ENCODE data around the gene ADGRG6. TPM values are rescaled to one million over a fixed set of nuclear protein-coding genes. Genes with fewer than 3 reads are reported as not detected.

Gene ADGRG6
- total and polyA plus RNA-seq, 10 of the 15 experiments (the other 5 are each of a cell fraction or from before 2014, with no cell fraction given) = 0.01 to 0.24 (median 0.13) TPM; not detected in 7

DNA sequence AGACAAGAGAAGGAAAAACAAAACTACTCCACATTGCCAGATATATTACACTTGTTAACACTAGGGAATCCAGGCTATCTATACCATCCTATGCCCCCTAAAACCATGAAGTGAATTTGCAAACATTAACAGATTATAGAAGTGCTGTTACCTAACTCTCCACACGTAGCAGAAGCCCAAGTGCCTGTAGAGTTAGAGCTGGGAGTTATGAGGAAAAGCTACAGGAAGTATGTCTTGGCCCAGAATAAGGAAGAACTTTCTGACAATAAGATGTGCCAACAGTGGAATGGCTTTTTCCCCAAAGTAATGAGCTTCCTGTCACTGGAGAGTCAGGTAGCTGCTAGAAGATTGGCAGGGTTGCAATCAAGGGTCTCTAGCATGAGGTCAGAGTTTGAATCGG, 32.5 kb downstream of the ADGRG6 start:
- POLR2A ChIA-PET = no interaction called here
- Histone ChIP-seq H3K9ac (ENCODE audit: control insufficient read depth, insufficient read depth, low read length) (no peak overlapping the region), H3K4me1 (ENCODE audit: control insufficient read depth, insufficient read depth, low read length) (no peaks in the 10 kb centered on the region), H2AFZ (ENCODE audit: control insufficient read depth, low read depth, low read length) (no peak overlapping the region), H3K27ac (ENCODE audit: control insufficient read depth, insufficient read depth) (no peak overlapping the region), H3K4me2 (ENCODE audit: control insufficient read depth, insufficient read depth) (no peak overlapping the region), H3K4me3 (no peak overlapping the region), H3K36me3 (ENCODE audit: control insufficient read depth in 2 of 2, insufficient read depth in 2 of 2, low read length in 1 of 2) (no peaks in the 10 kb centered on the region), H3K9me3 (replicated peaks; ENCODE audit: control insufficient read depth, insufficient read depth, low read length) (no peaks in the 10 kb centered on the region), H3K27me3 (replicated peaks in 1 of 2; ENCODE audit: control insufficient read depth in 2 of 2, insufficient read depth in 2 of 2, low read length in 1 of 2) (no peaks in the 10 kb centered on the region), H3K79me2 (ENCODE audit: control insufficient read depth, insufficient read depth, low read length) (no peaks in the 10 kb centered on the region), H4K20me1 (ENCODE audit: control insufficient read depth, insufficient read depth) (no peaks in the 10 kb centered on the region)
- RAD21 ChIA-PET (ENCODE audit: unreplicated experiment) = no interaction called here
- intact Hi-C loops (cut with micrococcal nuclease; ENCODE audit: unreplicated experiment) (no loop called here), in situ Hi-C loops (cut with MboI) (no loop called here)
- TF ChIP-seq, protein P1, sequence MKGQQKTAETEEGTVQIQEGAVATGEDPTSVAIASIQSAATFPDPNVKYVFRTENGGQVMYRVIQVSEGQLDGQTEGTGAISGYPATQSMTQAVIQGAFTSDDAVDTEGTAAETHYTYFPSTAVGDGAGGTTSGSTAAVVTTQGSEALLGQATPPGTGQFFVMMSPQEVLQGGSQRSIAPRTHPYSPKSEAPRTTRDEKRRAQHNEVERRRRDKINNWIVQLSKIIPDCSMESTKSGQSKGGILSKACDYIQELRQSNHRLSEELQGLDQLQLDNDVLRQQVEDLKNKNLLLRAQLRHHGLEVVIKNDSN (IDR thresholded peaks at IDR 0.05; ENCODE audit: borderline replicate concordance, extremely low read length, insufficient read depth, low read depth, low read length) = no peak
- TF ChIP-seq NR2C2 (IDR thresholded peaks at IDR 0.05; ENCODE audit: borderline replicate concordance, control insufficient read depth, insufficient read length, low read depth) = no peak
- TF ChIP-seq, protein P2, sequence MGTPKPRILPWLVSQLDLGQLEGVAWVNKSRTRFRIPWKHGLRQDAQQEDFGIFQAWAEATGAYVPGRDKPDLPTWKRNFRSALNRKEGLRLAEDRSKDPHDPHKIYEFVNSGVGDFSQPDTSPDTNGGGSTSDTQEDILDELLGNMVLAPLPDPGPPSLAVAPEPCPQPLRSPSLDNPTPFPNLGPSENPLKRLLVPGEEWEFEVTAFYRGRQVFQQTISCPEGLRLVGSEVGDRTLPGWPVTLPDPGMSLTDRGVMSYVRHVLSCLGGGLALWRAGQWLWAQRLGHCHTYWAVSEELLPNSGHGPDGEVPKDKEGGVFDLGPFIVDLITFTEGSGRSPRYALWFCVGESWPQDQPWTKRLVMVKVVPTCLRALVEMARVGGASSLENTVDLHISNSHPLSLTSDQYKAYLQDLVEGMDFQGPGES (IDR thresholded peaks at IDR 0.05) = no peak
- CTCF ChIA-PET = no interaction called here
- ATAC-seq = no peak
- no peak for DNase-seq (ENCODE audit: low read depth, low spot score)
- no peak for FAIRE-seq
- BruUV-seq (replicated peaks) = no TSS peak
- 0% methylated on average over 2 of the region's 2 CpGs for WGBS (ENCODE audit: insufficient coverage, insufficient replicate concordance, low lambda C conversion rate, missing lambda C conversion rate)
- SMC1A ChIA-PET (ENCODE audit: uncharacterized antibody, unreplicated experiment) = interaction anchor here (0.6 kb wide), 1 partner anchor 184 kb away, joined by 3 read pairs; no protein-coding TSS in a partner anchor

DNA sequence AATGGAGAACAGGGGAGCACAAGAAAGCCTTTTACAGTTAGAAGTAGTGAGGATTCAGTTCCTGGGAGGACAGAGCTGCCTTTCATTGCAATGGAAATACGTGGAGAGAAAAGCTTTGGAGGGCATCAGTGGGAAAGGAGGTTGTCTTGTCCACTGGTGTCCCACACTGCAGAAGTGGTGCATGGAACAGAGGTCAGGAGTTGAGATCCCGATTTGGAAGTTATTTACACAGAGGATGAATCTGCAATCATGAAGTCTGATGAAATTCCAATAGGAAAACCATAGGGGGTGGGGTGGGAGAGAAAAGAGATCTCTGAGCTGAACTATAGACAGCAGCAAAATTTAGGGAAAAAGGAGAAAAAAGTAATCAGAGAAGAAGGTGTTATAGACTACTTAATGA, 33.6 kb downstream of the ADGRG6 start:
- RAD21 ChIA-PET (ENCODE audit: unreplicated experiment) = no interaction called here
- no peak overlapping the region for H3K4me2 ChIP-seq (ENCODE audit: control insufficient read depth, insufficient read depth)
- TF ChIP-seq, protein P3, sequence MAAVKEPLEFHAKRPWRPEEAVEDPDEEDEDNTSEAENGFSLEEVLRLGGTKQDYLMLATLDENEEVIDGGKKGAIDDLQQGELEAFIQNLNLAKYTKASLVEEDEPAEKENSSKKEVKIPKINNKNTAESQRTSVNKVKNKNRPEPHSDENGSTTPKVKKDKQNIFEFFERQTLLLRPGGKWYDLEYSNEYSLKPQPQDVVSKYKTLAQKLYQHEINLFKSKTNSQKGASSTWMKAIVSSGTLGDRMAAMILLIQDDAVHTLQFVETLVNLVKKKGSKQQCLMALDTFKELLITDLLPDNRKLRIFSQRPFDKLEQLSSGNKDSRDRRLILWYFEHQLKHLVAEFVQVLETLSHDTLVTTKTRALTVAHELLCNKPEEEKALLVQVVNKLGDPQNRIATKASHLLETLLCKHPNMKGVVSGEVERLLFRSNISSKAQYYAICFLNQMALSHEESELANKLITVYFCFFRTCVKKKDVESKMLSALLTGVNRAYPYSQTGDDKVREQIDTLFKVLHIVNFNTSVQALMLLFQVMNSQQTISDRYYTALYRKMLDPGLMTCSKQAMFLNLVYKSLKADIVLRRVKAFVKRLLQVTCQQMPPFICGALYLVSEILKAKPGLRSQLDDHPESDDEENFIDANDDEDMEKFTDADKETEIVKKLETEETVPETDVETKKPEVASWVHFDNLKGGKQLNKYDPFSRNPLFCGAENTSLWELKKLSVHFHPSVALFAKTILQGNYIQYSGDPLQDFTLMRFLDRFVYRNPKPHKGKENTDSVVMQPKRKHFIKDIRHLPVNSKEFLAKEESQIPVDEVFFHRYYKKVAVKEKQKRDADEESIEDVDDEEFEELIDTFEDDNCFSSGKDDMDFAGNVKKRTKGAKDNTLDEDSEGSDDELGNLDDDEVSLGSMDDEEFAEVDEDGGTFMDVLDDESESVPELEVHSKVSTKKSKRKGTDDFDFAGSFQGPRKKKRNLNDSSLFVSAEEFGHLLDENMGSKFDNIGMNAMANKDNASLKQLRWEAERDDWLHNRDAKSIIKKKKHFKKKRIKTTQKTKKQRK (IDR thresholded peaks at IDR 0.05; ENCODE audit: low read depth, low read length) = no peak
- no peak for TF ChIP-seq ZNF274 (IDR thresholded peaks at IDR 0.05; ENCODE audit: insufficient read depth, insufficient read length)
- TF ChIP-seq LARP7 (IDR thresholded peaks at IDR 0.05) = no peak
- POLR2A ChIA-PET = no interaction called here
- CTCF ChIA-PET = no interaction called here
- no peaks in the 10 kb centered on the region for H3K4me1 ChIP-seq (ENCODE audit: control insufficient read depth, insufficient read depth, low read length)
- DNase-seq (ENCODE audit: low read depth, low spot score) = no peak
- H2AFZ ChIP-seq (ENCODE audit: control insufficient read depth, low read depth, low read length) = no peak overlapping the region
- H3K36me3 ChIP-seq (ENCODE audit: control insufficient read depth in 2 of 2, insufficient read depth in 2 of 2, low read length in 1 of 2) = no peaks in the 10 kb centered on the region
- no peak overlapping the region for H3K9ac ChIP-seq (ENCODE audit: control insufficient read depth, insufficient read depth, low read length)
- WGBS (ENCODE audit: insufficient coverage, insufficient replicate concordance, low lambda C conversion rate, missing lambda C conversion rate) = 0% methylated on average over 2 of the region's 2 CpGs
- H3K27me3 ChIP-seq (replicated peaks in 1 of 2; ENCODE audit: control insufficient read depth in 2 of 2, insufficient read depth in 2 of 2, low read length in 1 of 2) = no peaks in the 10 kb centered on the region
- H3K79me2 ChIP-seq (ENCODE audit: control insufficient read depth, insufficient read depth, low read length) = no peaks in the 10 kb centered on the region
- H3K27ac ChIP-seq (ENCODE audit: control insufficient read depth, insufficient read depth) = no peak overlapping the region
- intact Hi-C loops (cut with micrococcal nuclease; ENCODE audit: unreplicated experiment) (no loop called here), in situ Hi-C loops (cut with MboI) (no loop called here)
- no peak for FAIRE-seq
- no peaks in the 10 kb centered on the region for H4K20me1 ChIP-seq (ENCODE audit: control insufficient read depth, insufficient read depth)
- no peaks in the 10 kb centered on the region for H3K9me3 ChIP-seq (replicated peaks; ENCODE audit: control insufficient read depth, insufficient read depth, low read length)
- SMC1A ChIA-PET (ENCODE audit: uncharacterized antibody, unreplicated experiment) = interaction anchor here (0.7 kb wide), 1 partner anchor 839 kb away, joined by 3 read pairs; no protein-coding TSS in a partner anchor
- ATAC-seq = no peak
- BruUV-seq (replicated peaks) = no TSS peak
- no peak overlapping the region for H3K4me3 ChIP-seq
